Activated gamma-delta T cell (primary cell): ENCODE measurements around the gene NCAM2.

ENCODE experiments used
- DNase-seq: peaks from one replicate; lab custom pipeline; 2025; lab: John Stamatoyannopoulos, UW

Gene NCAM2

GRCh38 chr21:21028275-21028820 is 30.1 kb downstream of the NCAM2 start:
- DNase-seq, result no peak

- no peak for DNase-seq
Measured at GRCh38 chr21:21029164-21029563, 31.0 kb downstream of the NCAM2 start.

DNA sequence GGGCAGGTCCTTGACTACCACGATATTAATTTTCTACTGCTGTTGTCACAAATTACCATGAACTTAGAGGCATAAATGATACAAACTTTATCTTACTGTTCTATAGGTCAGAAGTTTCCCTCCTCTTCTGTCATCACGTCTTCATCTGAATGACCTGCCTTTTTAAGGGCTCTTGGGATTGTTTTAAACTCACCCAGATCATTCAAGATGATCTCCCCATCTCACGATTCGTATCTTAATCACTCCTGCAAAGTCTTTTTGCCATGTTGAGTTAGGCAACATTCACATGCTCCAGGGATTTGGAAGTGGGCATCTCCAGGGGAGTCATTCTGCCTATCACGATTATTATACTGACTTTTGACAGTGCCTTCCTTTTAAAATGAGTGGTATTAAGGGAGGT is 32.1 kb downstream of the NCAM2 start:
- no peak for DNase-seq

GRCh38 chr21:21034036-21034435 is 35.8 kb downstream of the NCAM2 start:
- DNase-seq, result no peak

- no peak for DNase-seq
Measured at GRCh38 chr21:21039624-21040170, 41.5 kb downstream of the NCAM2 start.

GRCh38 chr21:21045518-21045917 is 47.3 kb downstream of the NCAM2 start:
- no peak for DNase-seq

DNA sequence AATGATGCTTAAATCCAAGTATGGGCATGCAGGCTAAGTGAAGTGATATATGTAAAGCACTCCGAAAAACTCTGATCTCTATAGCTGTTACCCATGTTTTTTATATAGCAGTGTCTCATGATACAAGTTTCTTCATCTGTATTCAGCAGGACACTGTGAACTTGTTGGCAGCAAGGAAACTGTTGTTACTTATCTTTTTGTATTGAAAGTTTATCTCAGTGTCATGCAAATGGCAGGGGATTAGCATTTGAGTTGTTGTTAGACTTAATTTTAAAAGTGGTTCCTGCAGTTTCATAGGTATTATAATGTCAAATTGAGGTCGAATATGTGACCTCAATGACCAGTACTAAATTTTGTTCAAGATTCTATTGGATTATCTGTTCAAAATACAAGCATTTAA is 47.9 kb downstream of the NCAM2 start:
- DNase-seq, result no peak

GRCh38 chr21:21051109-21052055 is 53.2 kb downstream of the NCAM2 start:
- DNase-seq, result no peak

GRCh38 chr21:21052672-21053071 is 54.5 kb downstream of the NCAM2 start:
- no peak for DNase-seq

GRCh38 chr21:21057349-21058062 is 59.3 kb downstream of the NCAM2 start:
- DNase-seq, result no peak

GRCh38 chr21:21063828-21064227 is 65.6 kb downstream of the NCAM2 start:
- DNase-seq, result no peak

DNA sequence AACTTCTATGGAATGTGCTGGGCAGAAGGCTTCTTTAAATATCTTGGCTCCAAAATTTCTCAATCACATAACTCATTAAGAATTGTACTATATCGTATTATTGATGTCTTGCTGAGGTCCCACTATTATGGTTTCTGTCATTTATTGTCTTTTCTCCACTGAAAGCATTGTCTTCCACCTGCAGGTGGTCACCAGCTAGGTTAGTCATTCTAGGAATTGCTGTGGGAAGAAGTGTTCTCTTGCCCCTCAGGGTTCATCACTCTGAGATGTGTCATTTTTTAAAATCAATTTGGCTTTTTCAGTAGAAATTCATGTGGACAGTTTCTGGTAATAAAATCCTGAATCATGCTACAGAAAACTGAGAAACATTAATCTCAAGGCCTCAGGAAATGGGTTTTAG is 66.1 kb downstream of the NCAM2 start:
- no peak for DNase-seq

GRCh38 chr21:21067375-21067774 is 69.2 kb downstream of the NCAM2 start:
- no peak for DNase-seq

DNA sequence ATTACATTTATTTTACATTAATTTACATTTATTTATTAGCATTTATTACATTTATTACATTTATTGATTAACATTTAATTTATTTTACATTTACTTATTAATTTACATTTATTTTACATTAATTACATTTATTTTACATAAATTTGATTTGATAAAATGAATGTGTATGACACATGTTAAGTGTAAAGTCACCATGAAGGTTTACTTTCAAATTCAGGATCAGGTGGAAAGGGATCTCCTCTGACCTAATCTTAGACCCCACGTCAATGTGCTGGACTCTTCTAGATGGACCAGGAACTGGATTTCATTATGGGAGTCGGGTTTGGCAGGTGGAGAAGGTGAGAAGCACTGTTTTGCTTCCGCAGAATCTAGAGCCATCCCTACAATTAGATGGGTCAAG is 76.1 kb downstream of the NCAM2 start:
- DNase-seq, result no peak

DNA sequence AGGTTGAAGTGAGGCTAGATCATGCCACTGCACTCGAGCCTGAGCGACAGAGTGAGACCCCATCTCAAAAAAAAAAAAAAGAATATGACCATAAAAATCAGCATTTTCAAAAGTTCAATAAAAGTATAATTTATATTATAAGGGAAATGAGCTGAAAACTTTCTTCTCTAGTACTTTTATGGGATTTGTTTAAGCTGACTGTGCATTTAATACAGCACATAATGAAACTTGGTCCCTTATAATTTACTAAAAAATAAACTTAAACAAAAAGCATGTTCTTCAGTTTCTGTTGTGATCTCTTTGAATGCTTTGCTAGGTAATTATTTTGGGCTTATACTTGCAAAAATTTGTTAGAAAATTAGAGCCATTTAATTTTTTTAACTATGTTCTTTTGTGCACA is 77.8 kb downstream of the NCAM2 start:
- DNase-seq, result no peak

GRCh38 chr21:21076491-21076890 is 78.3 kb downstream of the NCAM2 start:
- no peak for DNase-seq

DNA sequence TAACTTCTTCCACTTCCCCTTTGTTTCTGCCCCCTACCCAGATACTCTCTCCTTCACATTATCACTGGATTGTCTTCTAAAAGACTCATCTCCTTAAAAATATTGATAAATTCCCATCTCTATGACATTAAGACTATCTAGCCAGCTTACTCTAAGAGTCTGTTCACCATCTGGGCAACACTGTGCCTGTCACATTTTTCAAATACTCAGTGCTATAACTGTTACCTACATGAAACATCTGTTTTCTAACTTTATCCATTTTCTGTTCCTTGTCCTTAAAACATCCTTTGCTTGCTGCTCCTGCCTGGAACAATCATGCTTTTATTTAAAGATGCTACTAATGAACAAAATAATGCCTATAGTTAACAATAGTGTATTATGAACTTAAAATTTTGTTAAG is 81.4 kb downstream of the NCAM2 start:
- DNase-seq, result no peak

DNA sequence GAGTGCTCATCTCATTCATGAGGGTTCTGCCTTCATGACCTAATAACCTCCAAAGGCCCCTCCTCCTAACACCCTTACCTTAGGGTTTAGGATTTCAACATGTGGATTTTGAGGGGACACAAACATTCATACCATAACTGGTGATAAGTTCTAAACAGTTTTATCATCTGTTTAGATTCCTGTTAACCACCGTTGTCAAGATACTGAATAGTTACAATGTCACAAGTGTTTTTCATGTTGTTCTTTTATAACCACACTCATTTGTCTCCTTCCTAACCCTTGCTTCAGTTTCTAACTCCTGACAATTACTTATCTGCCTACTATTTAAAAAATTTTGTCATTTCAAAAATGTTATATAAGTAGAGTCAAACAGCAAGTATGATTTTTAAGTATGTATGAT is 86.0 kb downstream of the NCAM2 start:
- DNase-seq, result no peak

GRCh38 chr21:21085206-21085605 is 87.0 kb downstream of the NCAM2 start:
- DNase-seq, result no peak

DNA sequence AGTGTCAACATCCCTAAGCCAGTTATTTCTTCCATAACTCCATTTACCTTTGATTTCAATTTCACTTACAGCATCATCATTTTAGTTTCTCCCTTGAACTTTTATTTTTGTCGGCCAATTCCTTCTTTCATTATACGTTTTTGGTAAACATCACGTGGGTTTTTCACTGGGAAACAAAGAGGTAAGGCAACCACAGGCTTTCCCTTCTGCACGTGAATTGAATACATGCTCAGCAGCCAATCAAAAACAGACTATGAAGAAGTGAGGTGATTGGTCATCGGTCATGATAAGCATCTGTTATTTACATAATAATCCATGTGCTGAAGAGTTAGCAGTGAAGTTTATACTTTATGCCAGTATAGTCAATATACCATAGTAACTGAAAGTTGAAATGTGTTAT is 98.7 kb downstream of the NCAM2 start:
- no peak for DNase-seq

- no peak for DNase-seq
Measured at GRCh38 chr21:21097466-21097865, 99.3 kb downstream of the NCAM2 start.

DNA sequence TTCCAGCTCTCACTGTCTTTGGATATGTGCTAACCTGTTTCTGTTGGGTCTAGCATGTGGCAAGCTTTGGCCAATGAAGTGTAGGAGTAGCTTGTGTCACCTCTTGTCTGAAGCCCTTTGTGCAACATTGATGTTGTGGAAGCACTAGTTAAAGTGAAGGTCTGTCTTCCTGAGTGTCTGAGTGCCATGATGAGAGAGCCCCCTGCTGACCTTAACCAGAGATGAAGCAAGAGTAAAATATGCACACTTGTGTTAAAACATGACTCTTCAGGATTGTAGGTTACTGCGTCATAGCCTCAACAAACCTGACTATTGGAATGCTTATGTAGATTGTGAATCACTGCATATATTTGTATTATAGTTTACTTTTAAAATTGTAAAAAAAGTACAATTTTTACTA is 103.7 kb downstream of the NCAM2 start:
- DNase-seq, result no peak

- no peak for DNase-seq
Measured at GRCh38 chr21:21102896-21103295, 104.7 kb downstream of the NCAM2 start.
